ENCODE data around the gene FAM222A.

FAM222A gene

DNA sequence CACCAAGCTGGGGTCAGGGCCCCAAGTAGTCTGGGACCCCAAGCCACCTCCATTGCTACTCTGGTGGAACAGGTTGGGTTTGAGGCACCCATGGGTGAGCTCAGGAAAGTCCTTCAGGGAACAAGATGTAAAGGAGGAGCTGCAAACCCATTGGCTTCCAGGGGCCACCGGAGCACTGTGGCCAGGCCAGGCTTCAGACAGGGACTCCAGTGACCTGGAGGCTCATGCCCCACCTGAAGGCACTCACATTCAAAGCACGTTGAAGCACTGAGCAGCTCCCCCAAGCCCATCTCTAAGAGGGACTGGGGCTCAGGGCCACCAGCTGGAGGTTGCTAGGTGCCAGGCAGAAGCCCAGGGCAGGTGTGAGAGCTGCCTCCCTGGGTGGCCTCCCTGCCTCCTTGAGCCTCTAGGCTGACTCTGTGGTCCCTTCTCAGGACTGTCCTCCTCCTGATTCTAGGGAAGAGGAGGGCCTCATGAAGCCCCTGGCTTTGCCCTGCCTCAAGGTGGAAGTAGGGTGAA lies 49.1 kb downstream of the FAM222A start:
- DNase-seq = no peak

DNA sequence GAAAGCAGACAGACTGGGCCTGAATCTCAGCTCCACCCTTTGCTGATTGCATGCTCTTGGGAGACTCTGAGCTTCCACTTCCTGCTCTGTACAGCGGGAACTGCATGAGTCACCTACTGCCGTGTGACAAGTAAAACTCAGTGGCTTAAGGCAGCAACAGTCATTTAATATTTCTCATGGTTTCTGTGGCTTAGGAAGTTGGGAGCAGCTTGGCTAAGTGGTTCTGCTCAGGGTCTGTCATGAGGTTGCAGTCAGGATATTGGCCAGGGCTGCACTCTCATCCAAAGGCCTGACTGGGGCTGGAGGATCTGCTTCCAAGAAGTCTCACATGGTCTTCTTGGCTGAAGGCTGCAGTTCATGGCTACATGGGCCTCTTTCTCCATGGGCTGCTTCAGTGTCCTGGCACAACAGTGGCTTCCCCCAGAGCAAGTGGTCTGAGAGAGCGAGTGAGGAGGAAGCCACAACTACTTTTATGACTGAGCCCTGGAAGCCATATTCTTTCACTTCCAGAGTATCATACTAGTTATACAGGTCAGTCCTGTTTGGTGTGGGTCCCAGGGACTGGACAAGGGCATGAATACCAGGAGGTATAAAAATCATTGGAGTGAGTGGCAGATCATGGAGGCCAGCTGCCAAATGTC lies 49.7 kb downstream of the FAM222A start:
- no peak for DNase-seq

- DNase-seq = no peak
Observed at GRCh38 chr12:109764123-109764522, 50.5 kb downstream of the FAM222A start.

- no peak for DNase-seq
Observed at GRCh38 chr12:109764776-109765445, 51.3 kb downstream of the FAM222A start.

- no peak for DNase-seq
Observed at GRCh38 chr12:109765446-109765810, 51.8 kb downstream of the FAM222A start.

DNA sequence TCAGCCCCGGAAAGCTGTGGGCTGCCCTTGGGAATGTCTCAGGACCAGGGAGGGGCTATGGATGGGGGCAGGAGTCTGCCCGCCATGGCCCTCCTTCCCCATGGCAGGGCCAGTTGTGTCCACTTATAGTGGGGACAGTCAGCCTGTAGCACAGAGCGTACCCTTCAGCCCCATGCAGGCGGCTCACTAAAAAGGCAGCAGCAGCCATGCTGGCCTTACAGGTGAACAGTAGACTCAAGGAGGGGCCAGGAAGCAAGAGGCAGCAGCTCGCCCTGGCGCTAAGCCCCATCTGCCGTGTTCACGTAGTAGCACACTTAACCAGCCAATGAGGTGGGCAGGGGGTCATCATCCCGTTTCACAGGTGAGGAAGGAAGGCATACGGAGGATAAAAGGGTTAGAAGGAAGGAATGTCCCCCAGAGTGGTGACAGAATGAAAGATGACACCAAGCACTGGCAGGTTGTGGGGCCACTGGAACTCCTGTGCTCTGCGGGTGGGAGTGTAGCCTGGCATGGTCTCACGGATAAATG lies 52.7 kb downstream of the FAM222A start:
- DNase-seq = no peak

GRCh38 chr12:109767456-109767855 lies 53.8 kb downstream of the FAM222A start:
- no peak for DNase-seq

- no peak for DNase-seq
Observed at GRCh38 chr12:109767991-109768900, 54.6 kb downstream of the FAM222A start.

- DNase-seq = no peak
Observed at GRCh38 chr12:109768901-109769670, 55.5 kb downstream of the FAM222A start.

GRCh38 chr12:109770104-109770860 lies 56.7 kb downstream of the FAM222A start:
- DNase-seq = no peak

DNA sequence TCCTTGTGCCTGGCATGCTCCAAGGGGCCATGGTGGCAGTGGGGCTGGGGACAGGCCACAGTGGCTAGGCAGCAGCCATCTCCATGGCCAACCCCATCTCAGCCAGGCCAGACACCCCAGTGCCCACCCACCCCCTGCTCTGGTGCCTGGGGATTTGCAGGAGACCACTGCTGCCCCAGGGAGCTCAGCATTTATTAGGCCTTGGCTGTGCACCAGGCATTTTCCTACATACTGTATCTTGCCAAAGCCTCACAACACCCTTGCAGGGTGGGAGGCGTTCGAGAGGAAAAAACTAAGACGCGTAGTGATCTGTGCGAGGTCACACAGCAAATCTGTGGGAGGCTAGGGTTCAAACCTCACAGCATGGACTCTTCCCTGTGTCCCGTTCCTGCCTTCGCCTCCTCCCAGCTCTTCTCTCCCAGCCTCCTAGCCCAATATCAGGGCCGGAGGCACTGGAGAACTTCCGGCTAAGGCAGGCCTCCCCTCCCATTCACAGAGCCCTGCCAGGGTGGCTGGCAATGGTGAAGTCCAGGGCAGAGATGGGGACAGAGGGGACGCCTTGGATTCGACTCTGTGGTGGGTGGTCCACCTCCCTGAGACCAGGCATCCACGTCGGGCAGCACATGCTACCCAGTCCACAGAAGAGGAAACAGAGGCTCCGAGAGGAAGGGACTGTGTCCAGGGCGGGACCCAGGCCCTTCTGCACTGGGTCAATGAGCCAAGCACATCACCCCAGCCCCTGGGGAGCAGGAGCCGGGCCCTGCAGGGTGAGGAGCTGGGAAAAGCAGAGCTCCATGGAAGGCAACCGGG lies 57.4 kb downstream of the FAM222A start:
- no peak for DNase-seq

DNA sequence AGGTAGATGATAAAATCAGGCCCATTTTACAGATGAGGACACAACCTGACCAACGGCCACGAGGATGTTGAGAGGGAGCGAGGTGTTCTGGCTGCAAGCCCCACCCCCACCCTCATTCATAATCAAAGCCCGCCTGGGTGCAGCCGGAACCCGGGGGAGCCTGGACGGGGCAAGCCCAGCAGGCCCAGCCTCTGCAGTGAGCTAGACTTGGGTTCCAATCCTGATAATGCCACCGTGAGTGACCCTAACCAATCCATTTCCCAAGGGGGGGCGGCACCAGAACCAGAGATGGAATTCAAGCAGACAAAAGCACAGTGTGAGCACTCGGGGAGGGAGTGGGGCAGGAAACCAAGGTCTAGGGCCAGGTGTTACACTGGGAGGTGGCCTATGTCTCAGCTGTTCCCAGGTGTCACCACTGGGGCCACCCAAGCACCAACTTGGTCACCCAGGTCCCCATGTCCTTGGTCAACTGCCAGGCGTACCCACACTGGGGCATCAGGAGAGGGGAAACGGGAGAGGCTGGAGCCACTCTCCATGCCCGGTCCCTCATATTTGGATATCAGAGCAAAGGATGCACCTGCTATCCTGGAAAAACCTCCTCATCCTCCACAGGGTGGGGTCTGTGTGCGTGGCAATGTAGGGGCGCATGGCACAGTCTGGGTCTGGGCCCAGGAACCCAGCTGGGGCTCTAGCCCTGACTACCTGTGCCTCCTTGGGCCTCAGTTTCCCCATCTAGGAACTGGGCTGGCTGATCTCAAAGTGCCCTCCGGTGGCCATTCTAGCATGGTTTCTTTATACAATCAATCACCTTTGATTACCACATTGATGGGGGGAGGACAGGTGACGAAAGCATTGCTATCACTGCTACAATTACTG lies 58.4 kb downstream of the FAM222A start:
- DNase-seq = no peak

- DNase-seq = no peak
Observed at GRCh38 chr12:109772622-109773321, 59.1 kb downstream of the FAM222A start.

GRCh38 chr12:109773384-109774011 lies 59.9 kb downstream of the FAM222A start:
- no peak for DNase-seq

- peak; percentile 21 to 70 (median 55) for DNase-seq
Observed at GRCh38 chr12:109775172-109775881, 61.7 kb downstream of the FAM222A start.

DNA sequence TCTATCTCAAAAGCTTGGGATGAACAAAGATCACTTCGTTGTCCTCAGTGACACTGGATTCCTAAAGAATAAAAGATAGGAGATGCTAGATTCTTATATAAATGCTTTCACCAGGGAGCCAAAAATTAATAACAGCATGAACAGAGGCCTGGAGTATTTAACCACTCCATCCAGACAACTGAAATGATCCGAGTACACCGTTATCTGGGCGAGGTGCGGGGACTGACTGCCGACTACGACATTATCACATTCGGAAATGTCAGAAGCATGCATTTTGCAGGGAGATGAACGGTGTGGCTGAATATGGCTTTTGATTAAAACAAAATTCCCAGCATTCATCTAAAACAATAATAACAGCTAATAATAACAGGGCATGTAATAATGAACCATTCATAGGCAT lies 63.0 kb downstream of the FAM222A start:
- no peak for DNase-seq

GRCh38 chr12:109777544-109777943 lies 63.9 kb downstream of the FAM222A start:
- DNase-seq = peak in 1 of 4 experiments; percentile 2

DNA sequence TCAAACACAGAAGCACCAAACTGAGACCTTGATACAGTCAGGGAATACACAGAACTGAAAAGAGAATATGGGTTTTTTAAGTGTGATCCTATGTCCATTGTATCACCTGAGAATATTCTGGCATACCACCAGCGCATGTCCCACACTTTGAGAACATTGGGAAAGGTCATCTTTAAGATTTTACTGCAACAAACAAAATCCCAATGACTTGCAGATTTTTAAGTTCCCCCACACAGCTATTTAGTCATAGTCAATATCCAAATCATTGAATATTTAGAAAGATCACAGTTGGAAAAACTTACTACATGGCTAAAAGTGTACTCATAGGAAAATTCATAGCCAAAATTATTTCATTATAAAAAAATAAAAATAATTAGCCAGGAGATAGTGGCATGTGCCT lies 65.1 kb downstream of the FAM222A start:
- DNase-seq = no peak

Data from activated naive CD4-positive, alpha-beta T cell (primary cell).